GM23248 (cell line): Measurements from ENCODE around the gene KLHL3. TPM values are rescaled to one million over a fixed set of nuclear protein-coding genes. Genes with fewer than 3 reads are reported as not detected.
A peak's percentile ranks its signal among the peaks of the same experiment; 100 is the strongest.

ENCODE experiments used
- DNase-seq: peaks from one replicate; pipeline ENCODE4 v3.0.0-alpha.2; 2015
- H2AFZ ChIP-seq: fragments of 200-600 bp; sonication (generic); 2 replicates; pipeline ENCODE4 v1.6.1; 2016; ENCODE audit warnings: antibody characterized with exemption
- H3F3A ChIP-seq: fragments of 200-600 bp; sonication (generic); 2 replicates; pipeline ENCODE4 v1.6.1; 2016; ENCODE audit warnings: mild to moderate bottlenecking, antibody characterized with exemption, mixed run types; ENCODE audit not compliant: insufficient read depth
- H3K27ac ChIP-seq: fragments of 200-600 bp; sonication (generic); 2 replicates; pipeline ENCODE4 v1.5.1; 2016; ENCODE audit warnings: mild to moderate bottlenecking
- H3K27me3 ChIP-seq: fragments of 200-600 bp; sonication (generic); replicated peaks from 2 replicates; pipeline ENCODE4 v1.6.1; 2016; ENCODE audit warnings: mild to moderate bottlenecking; ENCODE audit not compliant: insufficient read depth
- H3K36me3 ChIP-seq: fragments of 200-600 bp; sonication (generic); 2 replicates; pipeline ENCODE4 v1.6.1; 2016; ENCODE audit warnings: low read depth, mild to moderate bottlenecking
- H3K4me1 ChIP-seq: fragments of 200-600 bp; sonication (generic); 2 replicates; pipeline ENCODE4 v1.6.1; 2016; ENCODE audit warnings: mild to moderate bottlenecking; ENCODE audit not compliant: insufficient read depth
- H3K4me2 ChIP-seq: fragments of 200-600 bp; sonication (generic); one replicate; pipeline ENCODE4 v1.6.1; 2016; ENCODE audit warnings: mild to moderate bottlenecking; ENCODE audit not compliant: unreplicated experiment
- H3K4me3 ChIP-seq: fragments of 200-600 bp; sonication (generic); 2 replicates; pipeline ENCODE4 v1.5.1; 2016; ENCODE audit warnings: mild to moderate bottlenecking
- H3K79me2 ChIP-seq: fragments of 200-600 bp; sonication (generic); 2 replicates; pipeline ENCODE4 v1.6.1; 2016; ENCODE audit warnings: mild to moderate bottlenecking; ENCODE audit not compliant: insufficient read depth
- H3K9ac ChIP-seq: fragments of 200-600 bp; sonication (generic); 2 replicates; pipeline ENCODE4 v1.6.1; 2016; ENCODE audit warnings: mild to moderate bottlenecking
- H3K9me2 ChIP-seq: fragments of 200-600 bp; sonication (generic); 2 replicates; pipeline ENCODE4 v1.6.1; 2016; ENCODE audit warnings: mixed run types, mild to moderate bottlenecking, moderate library complexity; ENCODE audit not compliant: insufficient read depth
- H3K9me3 ChIP-seq: fragments of 200-600 bp; sonication (generic); one replicate; pipeline ENCODE4 v1.6.1; 2017; ENCODE audit warnings: low read depth
- H4K20me1 ChIP-seq: fragments of 200-600 bp; sonication (generic); 2 replicates; pipeline ENCODE4 v1.6.0; 2016; ENCODE audit not compliant: insufficient read depth
- EZH2 ChIP-seq: fragments of 200-600 bp; sonication (generic); IDR thresholded peaks from 2 replicates; pipeline ENCODE4 v1.6.1; 2018; ENCODE audit warnings: antibody characterized with exemption, mild to moderate bottlenecking; ENCODE audit not compliant: insufficient read depth, poor library complexity, severe bottlenecking
- EZH2phosphoT487 ChIP-seq: fragments of 200-600 bp; sonication (generic); IDR thresholded peaks from 2 replicates; pipeline ENCODE4 v1.6.1; 2018; ENCODE audit warnings: antibody characterized with exemption, moderate library complexity, mild to moderate bottlenecking, low read depth; ENCODE audit not compliant: insufficient read depth
- WGBS, 2 experiments: methylation state at CpG; one replicate each; pipeline ENCODE4 v1.1.6; 2015 to 2017; ENCODE audit warnings: low lambda C conversion rate in 2 of 2, low coverage in 1 of 2; ENCODE audit errors: missing lambda C conversion rate in 2 of 2; 5-methylcytosine and 5-hydroxymethylcytosine counted together
- in situ Hi-C: fragments of 300-500 bp; cut with MboI; formaldehyde crosslinking; loops from 2 replicates; pipeline ENCODE4 v1.15.0; 2020
- polyA plus RNA-seq: library from polyadenylated mRNA; unstranded; fragments of >200 nt; fragmentation: Nextera tagmentation; extraction: Ambion mirVana; gene quantifications from 2 replicates; pipeline ENCODE4 v1.2.1, GENCODE V29; 2016
- total RNA-seq: library from RNA; depleted of rRNA; stranded (reverse); fragments of >200 nt; shearing (Covaris generic); gene quantifications from 2 replicates; pipeline ENCODE4 v1.2.3, GENCODE V29; 2014

KLHL3 gene
- total and polyA plus RNA-seq, 2 experiments from 2014 or later = 1.1 to 1.3 TPM

- TF ChIP-seq EZH2 (no peak), EZH2phosphoT487 (no peak)
Measured at GRCh38 chr5:137618476-137618875, 117.4 kb downstream of the KLHL3 start.

DNA sequence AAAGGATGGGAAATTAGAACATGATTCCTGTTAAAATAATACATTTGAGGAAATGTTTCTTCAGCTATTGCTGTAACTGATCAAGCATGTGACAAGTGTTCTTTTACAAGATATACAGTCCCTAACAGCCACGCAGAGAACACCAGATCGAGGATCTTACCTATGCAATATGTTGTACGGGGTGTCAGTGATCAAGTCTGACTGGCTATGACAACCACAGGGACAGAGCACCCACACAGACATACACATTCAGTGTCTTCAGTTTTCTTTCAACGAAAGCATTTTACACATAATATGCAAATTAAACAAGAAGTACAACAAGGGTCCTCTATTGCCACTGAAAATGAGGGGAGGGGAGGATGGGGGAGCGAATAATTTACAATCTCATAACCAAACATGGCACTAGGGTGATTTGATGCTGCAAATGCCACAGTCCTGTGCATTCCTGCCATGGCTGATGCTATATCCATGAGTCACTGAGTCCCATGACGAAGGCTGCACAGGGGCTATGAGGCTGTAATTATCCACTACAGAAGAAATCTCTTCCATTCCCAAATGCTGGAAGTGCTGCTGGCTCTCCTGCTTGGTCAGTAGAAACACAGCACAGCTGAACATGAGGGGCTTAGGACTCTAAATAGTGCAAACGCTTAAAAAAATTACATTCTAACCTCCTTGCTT lies 118.2 kb downstream of the KLHL3 start:
- Histone ChIP-seq H3K4me3 (no peak overlapping the region), H3K36me3 (no peaks in the 10 kb centered on the region), H3K79me2 (no peaks in the 10 kb centered on the region), H3F3A (peaks cover 30% of the 10 kb centered on the region), H3K9me3 (no peaks in the 10 kb centered on the region), H3K9ac (no peak overlapping the region), H3K4me2 (peak overlapping the region; percentile 30), H3K27ac (no peak overlapping the region), H2AFZ (no peak overlapping the region), H3K9me2 (no peaks in the 10 kb centered on the region), H4K20me1 (no peaks in the 10 kb centered on the region), H3K27me3 (no peaks in the 10 kb centered on the region), H3K4me1 (peaks cover 49% of the 10 kb centered on the region)
- 78 to 81% methylated on average over 7 of the region's 7 CpGs for WGBS, 2 experiments
- TF ChIP-seq EZH2 (no peak), EZH2phosphoT487 (no peak)
- in situ Hi-C loops = no loop called here
- DNase-seq = peak; percentile 75

More at GRCh38 chr5:137618476-137618875, 117.4 kb downstream of the KLHL3 start:
- Histone ChIP-seq H3K27me3 (no peaks in the 10 kb centered on the region), H3K4me2 (peak overlapping the region; percentile 60), H3K79me2 (no peaks in the 10 kb centered on the region), H3K4me3 (no peak overlapping the region), H2AFZ (no peak overlapping the region), H3K4me1 (peaks cover 57% of the 10 kb centered on the region), H4K20me1 (no peaks in the 10 kb centered on the region), H3F3A (peaks cover 34% of the 10 kb centered on the region), H3K9me3 (no peaks in the 10 kb centered on the region), H3K27ac (peak overlapping the region; percentile 78), H3K36me3 (no peaks in the 10 kb centered on the region), H3K9ac (no peak overlapping the region), H3K9me2 (no peaks in the 10 kb centered on the region)
- in situ Hi-C loops = no loop called here
- WGBS, 2 experiments = 80 to 86% methylated on average over 7 of the region's 7 CpGs
- no peak for DNase-seq

GRCh38 chr5:137616046-137616445 lies 119.8 kb downstream of the KLHL3 start:
- no peak for DNase-seq
- Histone ChIP-seq H3K9me3 (no peaks in the 10 kb centered on the region), H3K36me3 (no peaks in the 10 kb centered on the region), H2AFZ (no peak overlapping the region), H4K20me1 (no peaks in the 10 kb centered on the region), H3K4me2 (no peak overlapping the region), H3F3A (peaks cover 15% of the 10 kb centered on the region), H3K4me1 (peaks cover 35% of the 10 kb centered on the region), H3K4me3 (no peak overlapping the region), H3K9me2 (no peaks in the 10 kb centered on the region), H3K9ac (no peak overlapping the region), H3K27ac (no peak overlapping the region), H3K27me3 (no peaks in the 10 kb centered on the region), H3K79me2 (no peaks in the 10 kb centered on the region)
- TF ChIP-seq EZH2phosphoT487 = no peak
- TF ChIP-seq EZH2 = no peak
- in situ Hi-C loops = no loop called here
- 77 to 84% methylated on average over 5 of the region's 5 CpGs for WGBS, 2 experiments

DNA sequence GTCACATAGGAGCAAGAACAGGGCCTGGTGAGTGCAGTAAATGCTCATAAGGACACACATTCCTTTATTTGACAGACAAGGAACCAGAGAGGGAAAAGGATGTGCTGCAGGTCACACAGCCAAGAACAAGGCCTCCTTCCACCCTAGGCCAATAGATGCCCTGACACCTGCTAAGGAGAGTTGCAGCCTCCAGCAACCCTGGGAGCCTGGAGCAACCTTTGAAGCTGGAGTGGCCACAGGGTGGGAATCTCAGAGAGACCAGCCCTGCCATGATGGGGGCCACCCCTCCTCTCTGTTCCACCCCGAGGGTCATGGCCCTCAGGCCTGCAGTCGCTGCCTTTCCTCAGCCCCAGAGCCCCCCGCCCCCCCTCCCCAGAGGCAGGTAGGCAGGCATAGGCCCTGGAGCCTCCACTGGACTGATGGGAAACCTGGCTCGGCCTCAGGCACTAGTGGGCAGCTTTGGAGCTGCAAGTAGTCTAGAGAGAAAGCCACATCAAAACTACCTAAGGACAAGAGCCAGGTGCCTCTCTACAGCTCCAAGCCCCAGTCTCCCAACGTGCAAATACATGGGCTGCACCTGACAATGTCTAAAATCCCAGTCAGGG lies 120.6 kb downstream of the KLHL3 start:
- H3K4me1 ChIP-seq = peaks cover 36% of the 10 kb centered on the region
- H3K36me3 ChIP-seq = no peaks in the 10 kb centered on the region
- no peak overlapping the region for H3K4me3 ChIP-seq
- no peak overlapping the region for H3K9ac ChIP-seq
- peaks cover 11% of the 10 kb centered on the region for H3F3A ChIP-seq
- in situ Hi-C loops = no loop called here
- no peak overlapping the region for H3K4me2 ChIP-seq
- H2AFZ ChIP-seq = no peak overlapping the region
- no peaks in the 10 kb centered on the region for H3K27me3 ChIP-seq
- H3K9me2 ChIP-seq = no peaks in the 10 kb centered on the region
- no peak overlapping the region for H3K27ac ChIP-seq
- 65 to 73% methylated on average over 4 to 5 of the region's 5 CpGs for WGBS, 2 experiments
- no peak for TF ChIP-seq EZH2
- no peak for DNase-seq
- H3K79me2 ChIP-seq = no peaks in the 10 kb centered on the region
- no peaks in the 10 kb centered on the region for H3K9me3 ChIP-seq
- no peaks in the 10 kb centered on the region for H4K20me1 ChIP-seq
